SJSA1 (cell line): ENCODE results near the gene SMIM38. TPM values are rescaled to one million over a fixed set of nuclear protein-coding genes. Genes with fewer than 3 reads are reported as not detected.

ENCODE experiments used
- DNase-seq, 2 experiments: peaks; one replicate each; pipeline ENCODE4 v3.0.0-alpha.2; 2015 to 2020; ENCODE audit warnings: low spot score in 2 of 2, low read depth in 1 of 2
- H3K27ac ChIP-seq: fragments of 250-450 bp; sonication (Bioruptor Pico); 2 replicates; pipeline ENCODE4 v1.5.1; 2020; ENCODE audit warnings: mild to moderate bottlenecking, moderate library complexity
- H3K27me3 ChIP-seq: fragments of 250-450 bp; sonication (Bioruptor Pico); replicated peaks from 2 replicates; pipeline ENCODE4 v1.5.1; 2020; ENCODE audit warnings: mild to moderate bottlenecking, moderate library complexity
- H3K36me3 ChIP-seq: fragments of 250-450 bp; sonication (Bioruptor Pico); 2 replicates; pipeline ENCODE4 v1.5.1; 2020; ENCODE audit warnings: mild to moderate bottlenecking
- H3K4me1 ChIP-seq: fragments of 250-450 bp; sonication (Bioruptor Pico); replicated peaks from 2 replicates; pipeline ENCODE4 v1.6.1; 2021; ENCODE audit warnings: mild to moderate bottlenecking
- H3K4me3 ChIP-seq: fragments of 250-450 bp; sonication (Bioruptor Pico); 2 replicates; pipeline ENCODE4 v1.5.1; 2020; ENCODE audit warnings: mild to moderate bottlenecking
- H3K9me3 ChIP-seq: fragments of 250-450 bp; sonication (Bioruptor Pico); replicated peaks from 2 replicates; pipeline ENCODE4 v1.5.1; 2020; ENCODE audit warnings: mild to moderate bottlenecking
- total RNA-seq: library from RNA; depleted of rRNA; stranded (reverse); fragments of >200 nt; shearing (Covaris generic); gene quantifications from 2 replicates; pipeline ENCODE4 v1.2.3, GENCODE V29; 2014

The SMIM38 gene
- total RNA-seq, 1 experiment from 2014 or later, result 0.50 TPM

- Histone ChIP-seq H3K9me3 (no peaks in the 10 kb centered on the region), H3K36me3 (no peaks in the 10 kb centered on the region), H3K4me1 (peaks cover 12% of the 10 kb centered on the region), H3K4me3 (no peak overlapping the region), H3K27me3 (no peaks in the 10 kb centered on the region), H3K27ac (no peak overlapping the region)
- no peak for DNase-seq
These were observed 39.9 kb upstream of the SMIM38 start for GRCh38 chr11:69115586-69116560.

GRCh38 chr11:69116671-69117070 lies 39.1 kb upstream of the SMIM38 start:
- Histone ChIP-seq H3K9me3 (no peaks in the 10 kb centered on the region), H3K27ac (no peak overlapping the region), H3K4me3 (no peak overlapping the region), H3K36me3 (no peaks in the 10 kb centered on the region), H3K4me1 (peaks cover 13% of the 10 kb centered on the region), H3K27me3 (no peaks in the 10 kb centered on the region)
- DNase-seq, result no peak

GRCh38 chr11:69119190-69119589 lies 36.5 kb upstream of the SMIM38 start:
- no peaks in the 10 kb centered on the region for H3K36me3 ChIP-seq
- peaks cover 39% of the 10 kb centered on the region for H3K4me1 ChIP-seq
- no peak overlapping the region for H3K4me3 ChIP-seq
- no peaks in the 10 kb centered on the region for H3K27me3 ChIP-seq
- peak overlapping the region; percentile 33 for H3K27ac ChIP-seq
- DNase-seq, result peak in 1 of 2 experiments; percentile 68
- no peaks in the 10 kb centered on the region for H3K9me3 ChIP-seq

- H3K27me3 ChIP-seq, result no peaks in the 10 kb centered on the region
- H3K4me3 ChIP-seq, result no peak overlapping the region
- H3K4me1 ChIP-seq, result peaks cover 41% of the 10 kb centered on the region
These were observed 35.4 kb upstream of the SMIM38 start for GRCh38 chr11:69120096-69120875.

GRCh38 chr11:69121021-69121420 lies 34.7 kb upstream of the SMIM38 start:
- Histone ChIP-seq H3K4me1 (peaks cover 41% of the 10 kb centered on the region), H3K36me3 (no peaks in the 10 kb centered on the region), H3K4me3 (no peak overlapping the region), H3K27me3 (no peaks in the 10 kb centered on the region), H3K27ac (no peak overlapping the region), H3K9me3 (no peaks in the 10 kb centered on the region)
- no peak for DNase-seq

More at GRCh38 chr11:69120096-69120875, 35.4 kb upstream of the SMIM38 start:
- Histone ChIP-seq H3K27ac (no peak overlapping the region), H3K36me3 (no peaks in the 10 kb centered on the region), H3K9me3 (no peaks in the 10 kb centered on the region)
- no peak for DNase-seq

GRCh38 chr11:69121621-69122325 lies 34.0 kb upstream of the SMIM38 start:
- no peak overlapping the region for H3K4me3 ChIP-seq
- no peaks in the 10 kb centered on the region for H3K36me3 ChIP-seq
- no peaks in the 10 kb centered on the region for H3K9me3 ChIP-seq
- DNase-seq, result no peak
- no peak overlapping the region for H3K27ac ChIP-seq
- peaks cover 41% of the 10 kb centered on the region for H3K4me1 ChIP-seq
- no peaks in the 10 kb centered on the region for H3K27me3 ChIP-seq

GRCh38 chr11:69122326-69122629 lies 33.5 kb upstream of the SMIM38 start:
- Histone ChIP-seq H3K9me3 (no peaks in the 10 kb centered on the region), H3K27me3 (no peaks in the 10 kb centered on the region), H3K36me3 (no peaks in the 10 kb centered on the region), H3K4me1 (peaks cover 41% of the 10 kb centered on the region), H3K27ac (no peak overlapping the region), H3K4me3 (no peak overlapping the region)
- DNase-seq, result peak in 1 of 2 experiments; percentile 47

GRCh38 chr11:69122630-69123431 lies 32.9 kb upstream of the SMIM38 start:
- Histone ChIP-seq H3K27me3 (no peaks in the 10 kb centered on the region), H3K27ac (peak overlapping the region; percentile 40), H3K4me3 (no peak overlapping the region), H3K4me1 (peaks cover 41% of the 10 kb centered on the region), H3K36me3 (no peaks in the 10 kb centered on the region; the same call in 1 of the 2 replicates), H3K9me3 (peaks cover 2% of the 10 kb centered on the region)
- peak; percentile 99 to 100 for DNase-seq

GRCh38 chr11:69123593-69124545 lies 31.9 kb upstream of the SMIM38 start:
- peak overlapping the region; percentile 40 for H3K27ac ChIP-seq
- DNase-seq, result no peak
- H3K36me3 ChIP-seq, result peaks cover 3% of the 10 kb centered on the region; the same call in 1 of the 2 replicates
- H3K9me3 ChIP-seq, result peaks cover 6% of the 10 kb centered on the region
- no peaks in the 10 kb centered on the region for H3K27me3 ChIP-seq
- H3K4me1 ChIP-seq, result peaks cover 39% of the 10 kb centered on the region
- H3K4me3 ChIP-seq, result no peak overlapping the region

GRCh38 chr11:69125861-69126260 lies 29.9 kb upstream of the SMIM38 start:
- no peak overlapping the region for H3K27ac ChIP-seq
- no peak overlapping the region for H3K4me3 ChIP-seq
- H3K36me3 ChIP-seq, result peaks cover 3% of the 10 kb centered on the region; the same call in 1 of the 2 replicates
- peaks cover 31% of the 10 kb centered on the region for H3K4me1 ChIP-seq
- no peaks in the 10 kb centered on the region for H3K27me3 ChIP-seq
- DNase-seq, result no peak
- peaks cover 6% of the 10 kb centered on the region for H3K9me3 ChIP-seq

- peaks cover 3% of the 10 kb centered on the region; the same call in 1 of the 2 replicates for H3K36me3 ChIP-seq
- H3K4me3 ChIP-seq, result no peak overlapping the region
- H3K27ac ChIP-seq, result no peak overlapping the region
- no peak for DNase-seq
- H3K27me3 ChIP-seq, result no peaks in the 10 kb centered on the region
- peaks cover 6% of the 10 kb centered on the region for H3K9me3 ChIP-seq
- H3K4me1 ChIP-seq, result peaks cover 35% of the 10 kb centered on the region
These were observed 29.4 kb upstream of the SMIM38 start for GRCh38 chr11:69126286-69126685.
